IPS DF 6.9 (cell line): ENCODE data around the gene RALY.
A peak's percentile ranks its signal among the peaks of the same experiment; 100 is the strongest.

Experiments
- DNase-seq: peaks from one replicate; pipeline ENCODE4 v3.0.0-alpha.2; 2013; ENCODE audit warnings: low read depth, low spot score
- H3K27ac ChIP-seq: one replicate; pipeline ENCODE4 v1.5.1; 2013; ENCODE audit warnings: low read length, control low read depth
- H3K27me3 ChIP-seq: 2 replicates; pipeline ENCODE4 v1.6.1; 2013; ENCODE audit warnings: mild to moderate bottlenecking, low read length; ENCODE audit not compliant: control insufficient read depth, insufficient read depth
- H3K36me3 ChIP-seq: 2 replicates; pipeline ENCODE4 v1.6.1; 2013; ENCODE audit warnings: low read length; ENCODE audit not compliant: control insufficient read depth, insufficient read depth
- H3K4me1 ChIP-seq: 2 replicates; pipeline ENCODE4 v1.6.1; 2013; ENCODE audit warnings: low read length; ENCODE audit not compliant: control insufficient read depth, insufficient read depth
- H3K4me3 ChIP-seq: 2 replicates; pipeline ENCODE4 v1.5.1; 2013; ENCODE audit warnings: mild to moderate bottlenecking, low read length
- H3K9me3 ChIP-seq: 2 replicates; pipeline ENCODE4 v1.6.1; 2013; ENCODE audit warnings: low read length, inconsistent platforms; ENCODE audit not compliant: control insufficient read depth, insufficient read depth
- WGBS: extraction: QIAGEN DNeasy Blood & Tissue Kit; methylation state at CpG from one replicate; pipeline ENCODE4 v1.1.7; 2013; ENCODE audit warnings: mixed read lengths, missing lambda C conversion rate; ENCODE audit not compliant: insufficient read length, insufficient coverage; 5-methylcytosine and 5-hydroxymethylcytosine counted together

Gene RALY

DNA sequence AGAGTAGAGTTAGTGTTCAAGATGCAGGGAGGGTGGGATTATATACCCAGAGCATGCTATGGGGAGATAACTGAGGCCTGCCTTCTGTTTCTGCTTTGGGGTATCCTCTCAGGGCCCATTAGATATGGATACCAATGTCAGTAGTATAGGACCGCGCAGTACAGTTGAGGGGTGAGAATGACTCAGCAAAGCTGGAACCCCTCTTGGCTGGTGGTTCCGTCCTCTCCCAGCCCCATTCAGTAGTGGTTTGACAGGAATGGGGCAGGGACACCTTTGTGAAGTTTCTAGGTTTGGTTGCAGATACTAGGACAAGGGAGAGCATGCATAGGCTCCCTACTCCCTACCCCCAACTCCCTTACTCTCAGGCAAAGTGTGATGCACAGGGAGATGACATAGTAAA lies 70.6 kb downstream of the RALY start:
- Histone ChIP-seq H3K36me3 (no peaks in the 10 kb centered on the region), H3K27me3 (no peaks in the 10 kb centered on the region), H3K4me3 (no peak overlapping the region), H3K9me3 (no peaks in the 10 kb centered on the region), H3K4me1 (0 out of 2 replicates have a peak, but pooled peaks cover 2% of the 10 kb centered on the region), H3K27ac (no peak overlapping the region)
- WGBS: no CpG with 5 or more reads among the region's 3 CpGs
- DNase-seq: no peak

DNA sequence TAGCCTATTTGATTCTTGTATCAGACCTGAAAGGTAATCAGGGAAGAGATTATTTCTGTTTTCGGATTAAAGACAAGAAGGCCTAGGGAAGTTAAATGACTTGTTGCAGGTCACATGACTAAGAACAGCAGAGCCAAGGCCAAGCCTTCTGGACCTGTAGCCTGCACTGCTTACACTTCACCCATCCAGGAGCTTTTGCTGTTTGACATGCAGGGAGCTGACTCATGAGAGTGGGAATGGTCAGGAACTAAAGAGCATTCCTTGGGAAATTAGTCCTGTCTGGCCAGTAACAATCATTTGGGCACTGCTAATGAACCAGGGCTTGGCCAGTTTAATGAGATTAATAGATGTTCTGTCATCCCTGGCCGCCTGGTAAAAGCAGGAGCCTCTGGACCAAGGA lies 71.5 kb downstream of the RALY start:
- no CpG with 5 or more reads among the region's 2 CpGs for WGBS
- H3K36me3 ChIP-seq: no peaks in the 10 kb centered on the region
- H3K27ac ChIP-seq: no peak overlapping the region
- no peaks in the 10 kb centered on the region for H3K27me3 ChIP-seq
- DNase-seq: no peak
- peaks cover 4% of the 10 kb centered on the region; the same call in 1 of the 2 replicates for H3K4me1 ChIP-seq
- no peaks in the 10 kb centered on the region for H3K9me3 ChIP-seq
- no peak overlapping the region for H3K4me3 ChIP-seq

- Histone ChIP-seq H3K4me3 (no peak overlapping the region), H3K27ac (no peak overlapping the region), H3K36me3 (no peaks in the 10 kb centered on the region), H3K9me3 (no peaks in the 10 kb centered on the region), H3K27me3 (no peaks in the 10 kb centered on the region), H3K4me1 (peaks cover 4% of the 10 kb centered on the region; the same call in 1 of the 2 replicates)
- DNase-seq: no peak
- no CpG with 5 or more reads among the region's 3 CpGs for WGBS
Measured at GRCh38 chr20:34066476-34067090, 72.9 kb downstream of the RALY start.

DNA sequence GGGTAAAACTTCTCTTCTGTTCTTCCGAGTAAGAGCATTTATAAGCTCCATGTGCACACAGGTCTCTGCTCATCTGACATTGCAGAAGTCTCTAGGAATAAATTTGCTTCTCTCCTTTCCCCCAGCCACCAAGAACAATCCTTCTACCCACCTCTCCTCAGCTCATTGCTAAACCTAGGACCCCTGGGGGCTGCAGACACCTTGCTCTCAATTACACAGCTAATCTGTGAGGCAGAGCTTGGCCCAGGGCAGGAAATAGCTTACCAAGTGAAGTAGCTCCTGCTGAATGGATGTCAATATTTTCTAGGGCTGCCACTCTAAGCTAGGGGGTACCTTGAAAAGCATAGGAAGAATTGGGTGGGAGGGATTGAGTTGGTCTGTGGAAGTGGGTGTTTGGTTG lies 74.3 kb downstream of the RALY start:
- no peaks in the 10 kb centered on the region for H3K36me3 ChIP-seq
- H3K27ac ChIP-seq: no peak overlapping the region
- H3K9me3 ChIP-seq: no peaks in the 10 kb centered on the region
- no peak for DNase-seq
- no CpG with 5 or more reads among the region's 1 CpG for WGBS
- H3K4me1 ChIP-seq: peaks cover 4% of the 10 kb centered on the region; the same call in 1 of the 2 replicates
- H3K4me3 ChIP-seq: no peak overlapping the region
- no peaks in the 10 kb centered on the region for H3K27me3 ChIP-seq

DNA sequence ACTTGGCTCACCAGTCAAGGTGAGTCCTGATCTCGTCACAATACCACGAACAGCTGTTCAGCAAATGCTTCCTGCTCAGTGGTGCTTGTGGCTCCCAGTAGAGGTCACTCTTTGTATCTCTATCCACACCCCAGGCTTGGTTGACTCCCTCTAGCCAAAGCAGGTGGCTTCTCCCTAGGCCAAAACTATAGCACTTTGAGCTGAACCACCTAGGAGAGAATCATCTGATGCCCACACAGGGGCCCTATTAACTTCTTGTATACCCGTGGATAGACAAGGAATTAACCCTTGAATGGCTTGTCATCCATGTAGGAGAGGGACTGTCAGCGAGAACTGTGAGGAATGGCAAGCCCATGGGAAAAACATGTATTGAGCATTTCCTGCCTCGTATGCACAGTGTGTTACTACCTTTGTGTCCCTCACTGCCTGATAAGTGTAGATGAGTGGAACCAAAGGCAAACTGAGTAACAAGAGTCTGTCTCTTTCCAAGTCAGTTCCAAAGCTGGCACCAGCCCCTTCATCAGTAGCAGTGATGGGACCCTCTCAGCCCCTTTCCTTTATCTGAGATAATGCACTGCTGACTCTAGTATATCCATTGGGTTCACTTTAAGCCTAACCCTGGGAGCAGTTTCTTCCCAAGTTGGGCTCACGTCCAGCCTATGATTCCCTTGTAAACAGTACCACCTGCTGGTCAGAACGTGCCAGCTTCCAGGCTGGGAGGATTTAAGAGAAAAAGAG lies 75.8 kb downstream of the RALY start:
- H3K27me3 ChIP-seq: no peaks in the 10 kb centered on the region
- peaks cover 4% of the 10 kb centered on the region; the same call in 1 of the 2 replicates for H3K4me1 ChIP-seq
- H3K36me3 ChIP-seq: no peaks in the 10 kb centered on the region
- no peak overlapping the region for H3K4me3 ChIP-seq
- no peak overlapping the region for H3K27ac ChIP-seq
- no CpG with 5 or more reads among the region's 7 CpGs for WGBS
- DNase-seq: peak; percentile 58
- no peaks in the 10 kb centered on the region for H3K9me3 ChIP-seq

GRCh38 chr20:34070079-34070439 lies 76.3 kb downstream of the RALY start:
- WGBS: no CpG with 5 or more reads among the region's 3 CpGs
- no peak overlapping the region for H3K27ac ChIP-seq
- H3K27me3 ChIP-seq: no peaks in the 10 kb centered on the region
- DNase-seq: no peak
- peaks cover 4% of the 10 kb centered on the region; the same call in 1 of the 2 replicates for H3K4me1 ChIP-seq
- H3K4me3 ChIP-seq: no peak overlapping the region
- H3K36me3 ChIP-seq: no peaks in the 10 kb centered on the region
- no peaks in the 10 kb centered on the region for H3K9me3 ChIP-seq

GRCh38 chr20:34070859-34071258 lies 77.1 kb downstream of the RALY start:
- Histone ChIP-seq H3K27ac (no peak overlapping the region), H3K4me3 (no peak overlapping the region), H3K9me3 (no peaks in the 10 kb centered on the region), H3K4me1 (peaks cover 4% of the 10 kb centered on the region; the same call in 1 of the 2 replicates), H3K27me3 (no peaks in the 10 kb centered on the region), H3K36me3 (no peaks in the 10 kb centered on the region)
- no peak for DNase-seq
- WGBS: no CpG with 5 or more reads among the region's 8 CpGs

DNA sequence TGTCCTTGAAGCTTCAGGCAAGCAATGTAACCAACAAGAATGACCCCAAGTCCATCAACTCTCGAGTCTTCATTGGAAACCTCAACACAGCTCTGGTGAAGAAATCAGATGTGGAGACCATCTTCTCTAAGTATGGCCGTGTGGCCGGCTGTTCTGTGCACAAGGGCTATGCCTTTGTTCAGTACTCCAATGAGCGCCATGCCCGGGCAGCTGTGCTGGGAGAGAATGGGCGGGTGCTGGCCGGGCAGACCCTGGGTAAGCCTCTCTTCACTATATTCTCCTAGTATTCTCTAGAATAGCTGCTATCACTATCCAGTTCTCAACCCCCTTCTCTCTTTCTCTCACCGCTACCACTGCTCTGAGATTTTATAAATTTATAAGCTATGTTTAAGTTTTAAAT lies 78.4 kb downstream of the RALY start:
- Histone ChIP-seq H3K27ac (no peak overlapping the region), H3K27me3 (no peaks in the 10 kb centered on the region), H3K4me1 (peaks cover 4% of the 10 kb centered on the region; the same call in 1 of the 2 replicates), H3K4me3 (no peak overlapping the region), H3K9me3 (no peaks in the 10 kb centered on the region), H3K36me3 (no peaks in the 10 kb centered on the region)
- WGBS: no CpG with 5 or more reads among the region's 8 CpGs
- DNase-seq: no peak

DNA sequence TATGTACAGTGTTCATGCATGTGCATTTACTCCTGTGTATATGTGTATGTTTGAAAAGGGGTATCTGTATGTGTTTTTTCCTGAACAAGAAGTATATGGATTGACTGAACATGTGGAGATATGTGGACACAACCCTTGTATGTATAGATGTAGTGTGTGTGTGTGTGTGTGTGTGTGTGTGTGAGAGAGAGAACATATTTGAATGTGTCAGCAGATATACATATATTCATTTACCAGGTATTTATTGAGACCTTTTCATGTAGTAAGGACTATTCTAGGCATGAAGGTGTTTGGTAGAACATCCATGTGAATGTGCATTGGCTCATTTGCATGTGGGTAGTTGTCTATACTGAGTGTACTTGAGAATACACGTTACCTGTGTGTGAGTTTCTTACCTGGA lies 79.1 kb downstream of the RALY start:
- no peak overlapping the region for H3K27ac ChIP-seq

DNA sequence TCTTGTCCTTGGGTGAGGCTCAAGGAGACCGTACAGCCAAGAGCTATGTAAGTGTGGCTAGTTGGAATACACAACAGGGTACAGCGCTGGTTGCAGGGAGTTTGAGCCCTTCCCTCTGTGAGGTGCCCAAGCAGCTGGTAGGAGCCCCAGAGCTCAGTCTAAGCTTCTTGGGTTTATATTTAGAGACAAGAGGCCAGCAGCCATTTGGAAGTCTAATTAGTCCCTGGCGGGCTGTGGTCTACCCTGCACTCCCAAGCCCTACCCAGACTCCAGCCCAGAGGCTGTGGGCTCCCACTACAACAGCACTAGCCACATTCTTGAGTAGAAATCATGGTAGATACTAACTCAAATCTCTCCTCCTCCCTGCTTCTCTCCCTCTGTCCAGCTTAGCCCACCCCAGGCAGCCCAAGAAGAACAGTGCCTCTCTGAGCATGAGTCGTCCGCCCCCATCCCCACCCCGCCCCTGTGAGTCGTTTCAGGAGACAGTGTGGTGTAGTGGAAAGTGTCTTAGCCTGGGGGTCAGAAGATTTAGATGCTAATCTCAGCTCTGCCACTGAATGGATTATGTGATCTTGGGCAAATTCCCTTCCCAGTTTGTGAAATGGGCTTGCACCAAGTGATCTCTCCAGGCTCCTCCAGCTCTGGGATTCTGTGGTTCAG lies 80.5 kb downstream of the RALY start:
- no peak overlapping the region for H3K27ac ChIP-seq

More for the DNA sequence above, 79.1 kb downstream of the RALY start:
- no CpG with 5 or more reads among the region's 1 CpG for WGBS
- H3K4me1 ChIP-seq: peaks cover 4% of the 10 kb centered on the region; the same call in 1 of the 2 replicates
- H3K9me3 ChIP-seq: no peaks in the 10 kb centered on the region
- DNase-seq: no peak
- no peak overlapping the region for H3K4me3 ChIP-seq
- no peaks in the 10 kb centered on the region for H3K27me3 ChIP-seq
- no peaks in the 10 kb centered on the region for H3K36me3 ChIP-seq

More for the DNA sequence above, 80.5 kb downstream of the RALY start:
- H3K9me3 ChIP-seq: no peaks in the 10 kb centered on the region
- H3K4me1 ChIP-seq: peaks cover 2% of the 10 kb centered on the region; the same call in 1 of the 2 replicates
- DNase-seq: no peak
- no peaks in the 10 kb centered on the region for H3K27me3 ChIP-seq
- WGBS: no CpG with 5 or more reads among the region's 7 CpGs
- no peaks in the 10 kb centered on the region for H3K36me3 ChIP-seq
- H3K4me3 ChIP-seq: no peak overlapping the region
